Measurements from ENCODE around the gene SLC10A1. TPM values are rescaled to one million over a fixed set of nuclear protein-coding genes. Genes with fewer than 3 reads are reported as not detected.
A peak's percentile ranks its signal among the peaks of the same experiment; 100 is the strongest.
"Not testable (repeated sequence)": the region's sequence is repeated elsewhere in the genome, so short reads cannot be mapped to it uniquely, and the experiment has no call there.

The SLC10A1 gene
- not detected for total RNA-seq
- long read RNA-seq, partial matches to known transcripts = 0 of 3 reads
- long read RNA-seq, other reads (novel, unspliced or antisense) = 3 of 3 reads

DNA sequence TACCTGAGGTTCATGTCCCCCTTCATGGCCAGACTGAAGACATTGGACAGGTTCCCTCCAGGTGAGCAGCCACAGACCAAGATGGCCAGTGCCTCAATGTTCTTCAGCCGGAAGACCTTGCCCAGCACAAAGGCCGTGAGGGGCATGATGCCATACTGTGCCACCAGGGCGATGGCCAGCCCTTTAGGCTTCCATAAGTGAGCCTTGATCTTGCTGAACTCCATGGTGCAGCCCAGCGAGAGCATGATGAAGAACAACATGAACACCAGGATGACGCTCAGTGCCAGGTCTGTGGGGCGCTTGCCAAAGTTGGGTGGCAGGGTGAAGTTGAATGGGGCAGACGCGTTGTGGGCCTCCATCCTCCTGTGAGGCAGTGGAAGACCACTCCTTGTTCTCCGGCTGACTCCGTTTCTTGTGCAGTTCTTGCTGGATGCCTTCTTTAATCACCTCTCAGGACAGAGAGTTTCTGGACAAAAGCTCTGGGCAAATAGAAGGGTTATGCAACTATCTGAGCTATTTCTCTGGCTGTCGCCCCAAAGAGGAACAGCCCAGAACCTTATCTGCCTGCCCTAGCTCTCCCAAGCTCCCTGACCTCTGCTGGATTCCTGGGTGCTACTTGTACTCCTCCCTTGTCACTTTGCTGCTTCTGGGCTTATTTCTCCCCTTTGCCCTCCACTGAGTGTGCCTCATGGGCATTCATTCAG, at the start of gene SLC10A1:
SLC10A1 (minus strand) TSS at position 445 of the 704 bp plus-strand sequence; CDS start at position 359, 86 bp downstream.
- intact Hi-C loops (cut with micrococcal nuclease) = no loop called here
- ATAC-seq (peak; percentile 60), DNase-seq (no peak)

- DNase-seq = no peak
- no peak for ATAC-seq
- intact Hi-C loops (cut with micrococcal nuclease) = no loop called here
These were observed 48.7 kb upstream of the SLC10A1 start for GRCh38 chr14:69845787-69846186.

DNA sequence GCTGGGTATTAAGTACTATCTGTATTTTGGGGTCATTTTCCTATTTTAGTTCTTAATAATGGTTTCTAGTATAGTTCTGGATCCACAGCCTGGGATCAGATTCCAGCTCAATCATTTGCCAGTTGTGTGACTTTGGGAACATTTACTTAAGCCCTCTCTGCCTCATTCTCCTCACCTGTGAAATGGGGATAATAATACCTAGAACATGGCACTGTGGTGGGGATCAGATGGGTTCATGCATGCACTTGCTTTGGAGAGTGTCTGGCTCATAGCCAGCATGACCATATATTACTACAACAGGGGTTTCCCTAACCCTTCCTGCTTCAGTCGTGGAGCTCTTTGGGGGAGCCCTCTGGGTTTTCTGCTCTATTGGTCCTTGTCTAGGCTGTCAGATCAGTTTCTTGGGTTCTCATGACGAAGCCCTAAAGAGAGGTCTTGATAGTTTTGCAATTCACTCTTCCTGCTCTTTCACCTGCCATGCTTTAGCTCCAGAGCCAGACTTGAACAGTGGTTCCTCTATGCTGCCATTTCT, 48.1 kb upstream of the SLC10A1 start:
- DNase-seq (no peak), ATAC-seq (no peak)
- intact Hi-C loops (cut with micrococcal nuclease) = no loop called here

- intact Hi-C loops (cut with micrococcal nuclease) = no loop called here
- DNase-seq = no peak
- no peak for ATAC-seq
These were observed 47.1 kb upstream of the SLC10A1 start for GRCh38 chr14:69844171-69844570.

GRCh38 chr14:69842686-69843420, 45.8 kb upstream of the SLC10A1 start:
- ATAC-seq (no peak), DNase-seq (no peak)
- intact Hi-C loops (cut with micrococcal nuclease) = no loop called here

GRCh38 chr14:69841656-69842055, 44.6 kb upstream of the SLC10A1 start:
- DNase-seq (no peak), ATAC-seq (no peak)
- intact Hi-C loops (cut with micrococcal nuclease) = no loop called here

GRCh38 chr14:69839661-69840060, 42.6 kb upstream of the SLC10A1 start:
- DNase-seq (no peak), ATAC-seq (no peak)
- intact Hi-C loops (cut with micrococcal nuclease) = no loop called here

- intact Hi-C loops (cut with micrococcal nuclease) = no loop called here
- DNase-seq (no peak), ATAC-seq (no peak)
These were observed 41.9 kb upstream of the SLC10A1 start for GRCh38 chr14:69838881-69839416.

GRCh38 chr14:69828879-69829278, 31.8 kb upstream of the SLC10A1 start:
- DNase-seq = no peak
- no peak for ATAC-seq
- intact Hi-C loops (cut with micrococcal nuclease) = no loop called here

DNA sequence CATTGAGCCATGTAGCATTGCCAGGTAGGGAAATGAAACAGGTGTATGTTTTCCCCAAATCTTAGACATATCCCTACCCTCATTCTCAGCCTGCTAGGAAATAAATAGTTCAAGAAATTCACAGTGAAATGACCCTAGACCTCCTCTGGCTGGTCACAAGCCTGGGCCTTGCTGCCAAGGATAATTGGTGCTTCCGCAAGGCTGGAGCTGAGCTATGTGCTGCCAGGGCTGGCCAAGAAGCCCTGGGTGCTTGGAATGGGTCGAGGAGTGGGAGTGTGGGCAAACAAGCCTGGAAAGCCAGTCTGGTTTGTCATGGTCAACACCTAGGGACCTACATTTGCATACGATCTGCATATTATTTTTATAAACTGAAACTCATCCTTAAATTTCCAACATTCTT, 31.3 kb upstream of the SLC10A1 start:
- no peak for ATAC-seq
- intact Hi-C loops (cut with micrococcal nuclease) = no loop called here
- DNase-seq = no peak

DNA sequence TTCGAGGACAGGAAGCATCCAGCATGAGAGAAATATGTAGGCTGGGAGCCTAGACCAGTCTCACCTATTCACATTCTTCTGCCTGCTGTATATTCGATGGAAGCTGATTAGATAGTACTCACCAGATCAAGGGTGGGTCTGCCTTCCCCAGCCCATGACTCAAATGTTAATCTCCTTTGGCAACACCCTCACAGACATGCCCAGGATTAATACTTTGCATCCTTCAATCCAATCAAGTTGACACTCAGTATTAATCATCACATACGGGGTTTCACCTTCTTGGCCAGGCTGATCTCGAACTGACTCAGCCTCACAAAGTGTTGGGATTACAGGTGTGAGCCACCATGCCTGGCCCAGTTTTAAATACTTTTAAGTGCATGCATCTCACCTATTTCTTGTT, 30.5 kb upstream of the SLC10A1 start:
- no peak for DNase-seq
- intact Hi-C loops (cut with micrococcal nuclease) = no loop called here
- no peak for ATAC-seq

DNA sequence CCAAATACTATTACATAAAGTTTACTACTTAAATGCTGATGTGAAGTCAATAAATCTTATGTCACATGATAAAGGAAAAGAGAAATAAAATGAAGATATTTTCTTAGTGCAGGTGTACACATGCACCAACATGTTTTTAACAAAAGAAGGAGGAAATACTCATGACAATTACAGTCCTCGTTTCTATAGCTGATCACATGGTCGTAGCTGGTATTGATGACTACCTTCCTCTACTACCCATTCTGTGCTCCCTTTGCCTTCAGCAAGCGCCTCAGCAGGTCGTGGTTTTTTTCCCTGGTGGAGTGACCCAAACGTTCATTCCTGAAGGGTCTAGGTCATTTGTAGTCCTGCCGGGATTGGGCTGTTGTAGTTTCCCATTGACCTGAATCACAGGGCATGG, 25.4 kb upstream of the SLC10A1 start:
- intact Hi-C loops (cut with micrococcal nuclease) = loop anchor here (5.0 kb wide), 1 partner anchor 205 kb away; no protein-coding TSS in a partner anchor
- no peak for DNase-seq
- no peak for ATAC-seq

DNA sequence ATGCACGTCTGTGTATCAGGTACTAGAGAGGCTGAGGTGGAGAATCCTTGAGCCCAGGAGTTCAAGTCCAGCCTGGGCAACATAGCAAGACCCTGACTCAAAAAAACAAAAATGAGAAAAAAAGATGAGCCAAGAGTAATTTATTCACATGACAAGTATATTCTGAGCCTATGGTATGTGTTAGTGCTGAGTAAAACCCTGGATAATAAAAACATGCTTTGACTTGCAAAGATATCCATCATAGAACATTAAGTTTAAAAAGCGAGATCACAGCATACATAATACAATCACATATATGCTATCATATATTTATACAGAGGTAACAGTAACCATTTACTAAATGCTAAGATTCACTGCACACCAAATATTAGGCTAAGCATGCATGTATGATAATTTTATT, 23.9 kb upstream of the SLC10A1 start:
- intact Hi-C loops (cut with micrococcal nuclease) = loop anchor here (5.0 kb wide), 1 partner anchor 206 kb away; no protein-coding TSS in a partner anchor
- DNase-seq (no peak), ATAC-seq (no peak)

- intact Hi-C loops (cut with micrococcal nuclease) = loop anchor here (5.0 kb wide), 1 partner anchor 208 kb away; no protein-coding TSS in a partner anchor
- ATAC-seq = no peak
- DNase-seq = no peak
These were observed 22.6 kb upstream of the SLC10A1 start for GRCh38 chr14:69819607-69820006.

DNA sequence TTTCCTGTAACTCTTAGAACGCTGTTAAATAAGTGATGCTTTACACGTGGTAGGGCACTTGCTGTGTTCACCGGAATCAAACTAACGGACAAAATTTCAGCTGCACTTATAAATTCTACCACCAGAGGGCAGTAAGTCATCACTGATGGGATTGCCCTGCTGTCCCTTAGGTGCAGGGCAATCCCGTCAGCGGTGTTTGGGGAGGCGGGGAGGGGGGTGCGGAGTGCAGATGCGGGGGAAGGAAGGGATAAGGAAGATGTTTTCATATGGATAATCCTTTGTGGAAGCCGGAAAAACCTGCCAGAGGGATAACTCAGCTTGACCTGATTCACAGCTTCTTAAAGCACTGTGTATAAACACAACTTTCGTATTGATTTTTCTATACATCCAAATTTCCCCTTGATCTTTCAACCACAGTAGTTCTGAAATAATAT, 21.7 kb upstream of the SLC10A1 start:
- DNase-seq = peak; percentile 35
- intact Hi-C loops (cut with micrococcal nuclease) = no loop called here
- ATAC-seq = peak; percentile 68

GRCh38 chr14:69816216-69816615, 19.2 kb upstream of the SLC10A1 start:
- intact Hi-C loops (cut with micrococcal nuclease) = no loop called here
- DNase-seq (no peak), ATAC-seq (no peak)

- no peak for DNase-seq
- ATAC-seq = no peak
- intact Hi-C loops (cut with micrococcal nuclease) = no loop called here
These were observed 18.5 kb upstream of the SLC10A1 start for GRCh38 chr14:69815556-69815955.

GRCh38 chr14:69814397-69814796, 17.4 kb upstream of the SLC10A1 start:
- ATAC-seq = no peak

GRCh38 chr14:69813346-69813745, 16.3 kb upstream of the SLC10A1 start:
- intact Hi-C loops (cut with micrococcal nuclease); DNase-seq; ATAC-seq: not testable (repeated sequence)

More at GRCh38 chr14:69814397-69814796, 17.4 kb upstream of the SLC10A1 start:
- DNase-seq = no peak
- intact Hi-C loops (cut with micrococcal nuclease) = no loop called here

DNA sequence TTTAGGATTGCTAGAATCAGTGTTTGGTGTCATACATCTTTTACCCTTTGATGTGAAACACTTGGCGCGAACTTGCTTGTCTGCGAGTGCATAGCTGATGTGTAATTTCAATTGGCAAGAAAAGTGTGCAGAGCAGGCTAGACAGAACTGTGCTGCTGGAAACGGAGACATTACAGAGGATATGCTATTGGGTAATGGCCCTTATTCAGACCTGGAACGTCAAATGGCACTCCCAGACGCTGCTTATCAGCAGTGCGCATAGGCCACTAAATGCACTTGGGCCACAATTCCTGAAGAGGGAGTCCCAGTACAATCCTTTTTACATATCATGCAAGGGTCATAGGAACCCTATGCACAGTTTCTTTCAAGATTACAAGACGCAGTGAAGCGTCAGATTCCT, 15.7 kb upstream of the SLC10A1 start:
- intact Hi-C loops (cut with micrococcal nuclease) = no loop called here
- DNase-seq = no peak
- no peak for ATAC-seq

Measured in left ventricle myocardium superior (tissue), 1 donor.